Prostate gland (tissue), 2 donors: Measurements from ENCODE around the gene SH3D19. TPM values are rescaled to one million over a fixed set of nuclear protein-coding genes. Genes with fewer than 3 reads are reported as not detected.
A peak's percentile ranks its signal among the peaks of the same experiment; 100 is the strongest.
"Not testable (repeated sequence)": the region's sequence is repeated elsewhere in the genome, so short reads cannot be mapped to it uniquely, and the experiment has no call there.

ENCODE experiments used
- DNase-seq: peaks from one replicate; pipeline ENCODE4 v3.0.0-alpha.2; 2019; ENCODE audit warnings: low spot score
- H3K27ac ChIP-seq, 2 donors: fragments of 200-600 bp; sonication (generic); 2 replicates each; pipeline ENCODE4 v1.5.1; 2017 to 2019
- H3K27me3 ChIP-seq: fragments of 200-600 bp; sonication (generic); replicated peaks from 2 replicates; pipeline ENCODE4 v1.5.1; 2019; ENCODE audit not compliant: insufficient read depth
- H3K36me3 ChIP-seq, 2 donors: fragments of 200-600 bp; sonication (generic); 1 replicate in 1 of 2; 2 replicates in 1 of 2; pipeline versions ENCODE4 v1.5.1 to v1.8.1; 2017 to 2019
- H3K4me1 ChIP-seq: fragments of 200-600 bp; sonication (generic); replicated peaks from 2 replicates; pipeline ENCODE4 v1.5.1; 2019
- H3K4me3 ChIP-seq, 2 donors: fragments of 200-600 bp; sonication (generic); 2 replicates each; pipeline ENCODE4 v1.5.1; 2017 to 2019
- H3K9me3 ChIP-seq: fragments of 200-600 bp; sonication (generic); 2 replicates; pipeline ENCODE4 v1.5.1; 2017
- POLR2A ChIP-seq: fragments of 450-650 bp; IDR thresholded peaks from one replicate; pipeline ENCODE4 v1.6.1; 2016; ENCODE audit warnings: antibody characterized with exemption, mild to moderate bottlenecking
- POLR2AphosphoS5 ChIP-seq: sonication (generic); formaldehyde crosslinking; IDR thresholded peaks from one replicate; pipeline ENCODE4 v1.6.1; 2017; ENCODE audit warnings: antibody characterized with exemption
- WGBS: methylation state at CpG from one replicate; pipeline ENCODE4 v1.1.5; 2018; 5-methylcytosine and 5-hydroxymethylcytosine counted together
- intact Hi-C: fragments of 100-400 bp; cut with DNase I; formaldehyde crosslinking; loops from one replicate; pipeline ENCODE4 v1.14.2; 2022
- total RNA-seq, 2 donors: library from RNA; depleted of rRNA; stranded (reverse); fragments of >200 nt; gene quantifications; one replicate each; pipeline ENCODE4 v1.1.0, GENCODE V29; 2016
- TF ChIP-seq, protein P1 (sequence below), 4 experiments: fragments of 200-600 bp in 2 of 4; fragments of 450-650 bp in 2 of 4; sonication (generic) in 2 of 4; IDR thresholded peaks; 1 replicate in 3 of 4; 2 replicates in 1 of 4; pipeline ENCODE4 v1.5.1; 2016 to 2019; ENCODE audit warnings: antibody characterized with exemption in 4 of 4, mild to moderate bottlenecking in 2 of 4, moderate library complexity in 2 of 4

SH3D19 gene
- total RNA-seq, 2 donors from 2014 or later: 27.1 to 61.1 TPM

DNA sequence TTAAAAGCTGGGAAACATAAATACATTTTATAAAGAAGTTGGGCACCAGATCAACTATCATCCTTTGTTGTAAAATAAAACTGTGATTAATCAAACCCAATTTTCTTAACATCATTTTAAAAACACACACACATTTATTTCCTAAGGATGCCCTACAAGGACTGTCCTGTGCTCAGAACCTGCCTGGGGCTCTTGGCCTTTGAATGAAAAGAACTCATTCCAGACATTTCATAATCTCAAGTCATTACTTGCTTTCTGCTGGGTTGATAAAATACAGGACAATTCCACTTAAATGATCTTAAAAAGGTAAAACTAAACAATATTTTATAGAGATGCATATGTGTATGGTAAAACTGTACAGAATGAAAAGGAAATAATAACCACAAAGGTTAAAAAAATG is 2.8 kb downstream of the SH3D19 start:
- Histone ChIP-seq H3K36me3 (no peaks in the 10 kb centered on the region), H3K4me3 (no peak overlapping the region), H3K9me3 (no peaks in the 10 kb centered on the region), H3K27me3 (no peaks in the 10 kb centered on the region), H3K27ac (peak overlapping the region; percentile 84 to 88), H3K4me1 (no peaks in the 10 kb centered on the region)
- no peak for TF ChIP-seq POLR2AphosphoS5
- TF ChIP-seq POLR2A: no peak
- TF ChIP-seq, protein P1, sequence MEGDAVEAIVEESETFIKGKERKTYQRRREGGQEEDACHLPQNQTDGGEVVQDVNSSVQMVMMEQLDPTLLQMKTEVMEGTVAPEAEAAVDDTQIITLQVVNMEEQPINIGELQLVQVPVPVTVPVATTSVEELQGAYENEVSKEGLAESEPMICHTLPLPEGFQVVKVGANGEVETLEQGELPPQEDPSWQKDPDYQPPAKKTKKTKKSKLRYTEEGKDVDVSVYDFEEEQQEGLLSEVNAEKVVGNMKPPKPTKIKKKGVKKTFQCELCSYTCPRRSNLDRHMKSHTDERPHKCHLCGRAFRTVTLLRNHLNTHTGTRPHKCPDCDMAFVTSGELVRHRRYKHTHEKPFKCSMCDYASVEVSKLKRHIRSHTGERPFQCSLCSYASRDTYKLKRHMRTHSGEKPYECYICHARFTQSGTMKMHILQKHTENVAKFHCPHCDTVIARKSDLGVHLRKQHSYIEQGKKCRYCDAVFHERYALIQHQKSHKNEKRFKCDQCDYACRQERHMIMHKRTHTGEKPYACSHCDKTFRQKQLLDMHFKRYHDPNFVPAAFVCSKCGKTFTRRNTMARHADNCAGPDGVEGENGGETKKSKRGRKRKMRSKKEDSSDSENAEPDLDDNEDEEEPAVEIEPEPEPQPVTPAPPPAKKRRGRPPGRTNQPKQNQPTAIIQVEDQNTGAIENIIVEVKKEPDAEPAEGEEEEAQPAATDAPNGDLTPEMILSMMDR (IDR thresholded peaks at IDR 0.05): no peak
- intact Hi-C loops: no loop called here
- DNase-seq: peak; percentile 25

DNA sequence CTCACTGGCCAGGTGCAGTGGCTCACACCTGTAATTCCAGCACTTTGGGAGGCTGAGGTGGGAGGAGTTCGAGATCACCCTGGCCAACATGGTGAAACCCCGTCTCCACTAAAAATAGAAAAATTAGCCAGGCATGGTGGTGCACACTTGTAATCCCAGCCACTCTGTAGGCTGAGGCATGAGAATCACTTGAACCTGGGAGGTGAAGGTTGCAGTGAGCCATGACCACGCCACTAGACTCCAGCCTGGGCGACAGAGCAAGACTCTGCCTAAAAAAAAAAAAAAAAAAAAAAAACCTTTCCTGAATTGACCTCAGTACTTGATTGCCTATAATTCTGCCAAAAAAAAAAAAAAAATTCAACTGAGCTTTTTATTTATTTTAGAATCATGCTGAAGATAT is 3.2 kb downstream of the SH3D19 start:
- intact Hi-C loops, H3K27me3 ChIP-seq, H3K36me3 ChIP-seq, H3K4me1 ChIP-seq, H3K4me3 ChIP-seq, H3K9me3 ChIP-seq, DNase-seq: not testable (repeated sequence)
- WGBS: 60% methylated on average over 4 of the region's 4 CpGs
- peak overlapping the region in 1 of 2 donors; percentile 84 for H3K27ac ChIP-seq

DNA sequence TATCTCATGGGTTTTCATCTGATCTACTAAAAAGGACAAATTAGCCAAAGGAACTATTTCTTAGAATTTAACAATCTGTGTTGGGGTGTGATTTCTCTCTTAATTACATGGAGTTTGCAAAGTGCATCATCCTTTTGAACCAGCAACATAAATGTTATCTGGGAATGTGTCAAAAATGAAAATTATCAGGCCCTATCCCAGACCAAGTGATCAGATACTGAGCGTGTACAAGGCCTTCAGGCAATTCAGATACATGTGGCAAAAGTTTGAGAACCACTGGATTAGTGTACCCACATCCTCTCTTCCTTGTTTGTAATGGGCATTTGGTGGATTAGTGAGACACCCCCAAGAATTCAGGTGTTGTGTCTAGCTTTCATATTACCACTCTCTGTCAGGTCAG is 3.8 kb downstream of the SH3D19 start:
- 75% methylated on average over 1 of the region's 1 CpG for WGBS

DNA sequence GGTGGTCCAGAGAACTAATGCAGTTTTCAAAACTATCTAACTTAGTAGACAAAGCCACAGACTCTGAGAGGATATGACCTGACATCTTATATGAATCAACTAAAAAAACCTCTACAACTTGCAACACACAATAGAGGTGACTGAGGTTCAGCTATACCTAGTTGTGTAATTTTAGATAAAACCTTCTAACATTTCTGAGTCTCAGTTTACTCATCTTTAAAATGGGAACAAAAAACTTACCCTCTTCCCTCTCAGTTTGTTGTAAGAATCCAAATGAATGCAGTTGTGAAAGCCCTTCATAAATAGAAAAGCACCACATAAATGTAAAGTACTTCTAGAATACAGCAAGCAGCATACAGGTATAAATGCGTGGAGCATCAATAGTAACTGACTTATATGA is 5.9 kb downstream of the SH3D19 start:
- intact Hi-C loops: no loop called here

More for the DNA sequence above, 3.8 kb downstream of the SH3D19 start:
- H3K27ac ChIP-seq: peak overlapping the region in 1 of 2 donors; percentile 84
- H3K27me3 ChIP-seq: no peaks in the 10 kb centered on the region
- intact Hi-C loops: no loop called here
- H3K9me3 ChIP-seq: no peaks in the 10 kb centered on the region
- H3K36me3 ChIP-seq: no peaks in the 10 kb centered on the region
- DNase-seq: no peak
- TF ChIP-seq, protein P1 (IDR thresholded peaks at IDR 0.05): no peak
- no peak for TF ChIP-seq POLR2A
- TF ChIP-seq POLR2AphosphoS5: no peak
- no peaks in the 10 kb centered on the region for H3K4me1 ChIP-seq
- H3K4me3 ChIP-seq: no peak overlapping the region

DNA sequence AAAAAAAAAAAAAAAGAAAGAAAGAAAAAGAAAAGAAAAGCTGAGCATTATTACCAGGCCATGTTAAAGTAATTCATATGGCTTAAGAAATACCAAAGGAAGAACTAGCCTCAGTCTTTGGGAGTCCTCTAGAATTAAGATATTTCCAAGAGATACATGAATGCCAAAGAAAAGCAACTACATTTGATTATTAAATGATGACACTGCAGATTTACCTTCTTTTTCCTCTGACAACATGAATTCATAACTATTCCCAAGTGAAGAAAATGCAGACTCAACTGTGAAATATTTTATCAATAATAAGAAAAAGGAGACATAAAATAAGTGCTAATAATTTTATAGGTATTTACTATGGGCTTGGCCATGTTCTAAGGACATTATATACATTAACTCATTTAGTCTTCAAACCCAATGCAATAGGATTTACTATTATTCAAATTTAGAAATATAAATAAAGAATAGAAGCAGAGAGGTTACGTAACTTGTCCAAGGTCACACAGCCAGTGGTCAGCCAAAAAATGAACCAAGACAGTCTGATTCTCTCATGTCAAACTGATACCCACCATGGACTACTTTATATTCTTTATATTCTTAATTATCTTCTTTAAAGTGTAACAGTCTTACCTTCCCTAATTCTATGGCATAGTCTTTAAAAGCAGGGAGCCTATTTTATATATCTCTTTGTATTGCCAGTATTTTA is 6.9 kb downstream of the SH3D19 start:
- Histone ChIP-seq H3K4me3 (no peak overlapping the region), H3K36me3 (no peaks in the 10 kb centered on the region), H3K4me1 (no peaks in the 10 kb centered on the region), H3K9me3 (no peaks in the 10 kb centered on the region), H3K27me3 (no peaks in the 10 kb centered on the region), H3K27ac (no peak overlapping the region)
- DNase-seq: no peak
- intact Hi-C loops: no loop called here
- TF ChIP-seq, protein P1 (IDR thresholded peaks at IDR 0.05): no peak
- TF ChIP-seq POLR2A (no peak), POLR2AphosphoS5 (no peak)
- 95% methylated on average over 1 of the region's 1 CpG for WGBS

More for the DNA sequence above, 5.9 kb downstream of the SH3D19 start:
- no peak overlapping the region for H3K27ac ChIP-seq
- no peaks in the 10 kb centered on the region for H3K9me3 ChIP-seq
- no peaks in the 10 kb centered on the region for H3K4me1 ChIP-seq
- no peaks in the 10 kb centered on the region for H3K36me3 ChIP-seq
- TF ChIP-seq POLR2AphosphoS5 (no peak), POLR2A (no peak)
- H3K27me3 ChIP-seq: no peaks in the 10 kb centered on the region
- 100% methylated on average over 1 of the region's 1 CpG for WGBS
- DNase-seq: no peak
- no peak overlapping the region for H3K4me3 ChIP-seq

DNA sequence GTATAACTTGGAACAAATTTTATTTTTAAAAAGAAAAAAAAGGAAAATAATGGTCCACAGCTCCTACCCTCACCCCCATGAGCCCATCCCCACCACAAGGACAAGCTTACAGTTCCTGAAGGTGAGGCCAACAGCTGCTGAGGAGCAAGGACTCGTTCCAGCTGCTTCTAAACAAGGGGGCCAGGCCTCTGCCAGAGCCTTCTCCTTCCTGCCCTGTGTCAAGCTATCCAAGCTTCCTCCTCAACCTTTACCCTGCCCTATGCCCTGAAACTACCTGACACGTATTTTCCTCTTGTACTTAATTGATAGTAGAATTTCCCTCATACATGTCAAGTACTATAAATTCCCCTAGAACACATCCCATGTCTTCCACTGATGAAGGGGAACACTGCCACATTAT is 8.8 kb downstream of the SH3D19 start:
- Histone ChIP-seq H3K4me1 (no peaks in the 10 kb centered on the region), H3K27me3 (no peaks in the 10 kb centered on the region), H3K9me3 (no peaks in the 10 kb centered on the region), H3K36me3 (no peaks in the 10 kb centered on the region), H3K27ac (no peak overlapping the region), H3K4me3 (no peak overlapping the region)
- DNase-seq: no peak
- intact Hi-C loops: no loop called here
- 79% methylated on average over 2 of the region's 2 CpGs for WGBS
- TF ChIP-seq POLR2A: no peak
- TF ChIP-seq POLR2AphosphoS5: no peak
- TF ChIP-seq, protein P1 (IDR thresholded peaks at IDR 0.05): no peak
